ENCODE measurements around the gene GABBR2.

Gene GABBR2

DNA sequence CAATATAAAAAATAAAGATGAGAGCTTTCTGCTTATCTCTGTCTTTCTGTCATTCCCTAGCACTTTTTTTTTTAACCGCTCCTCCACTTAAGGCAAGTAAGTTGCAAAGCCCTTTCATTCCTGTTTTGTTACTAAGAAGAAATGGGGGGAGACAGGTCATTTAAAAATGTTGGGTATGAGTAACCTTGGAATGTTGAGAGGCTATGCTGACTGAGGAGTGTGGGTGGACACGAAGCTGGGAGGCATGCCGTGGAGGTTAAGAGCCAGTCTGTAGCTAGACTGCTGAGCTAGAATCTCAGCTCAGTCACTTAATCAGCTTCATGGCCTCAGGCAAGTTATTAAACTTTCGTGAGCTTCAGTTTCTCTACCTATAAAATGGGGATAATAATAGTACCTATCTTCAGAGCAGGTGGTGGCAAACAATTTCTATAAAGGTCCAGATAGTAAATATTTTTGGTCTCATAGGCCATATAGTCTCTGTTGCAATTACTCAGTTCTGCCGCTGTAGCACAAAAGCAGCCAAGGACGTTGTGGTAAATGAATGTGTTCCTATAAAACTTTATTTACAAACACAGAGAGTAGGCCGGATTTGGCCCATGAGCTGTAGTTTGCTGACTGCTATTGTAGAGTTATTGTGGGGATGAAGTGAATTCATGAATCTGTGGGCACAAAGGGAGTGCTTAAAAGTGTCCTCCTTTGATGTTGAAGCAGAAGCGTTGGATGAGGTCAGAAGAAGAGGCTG is 220.0 kb downstream of the GABBR2 start:
- H3K27ac ChIP-seq (ENCODE audit: low read length), result no peak overlapping the region
- no peak overlapping the region for H2AFZ ChIP-seq (ENCODE audit: low read depth, low read length)
- no peak overlapping the region for H3K4me2 ChIP-seq (ENCODE audit: low read length)

DNA sequence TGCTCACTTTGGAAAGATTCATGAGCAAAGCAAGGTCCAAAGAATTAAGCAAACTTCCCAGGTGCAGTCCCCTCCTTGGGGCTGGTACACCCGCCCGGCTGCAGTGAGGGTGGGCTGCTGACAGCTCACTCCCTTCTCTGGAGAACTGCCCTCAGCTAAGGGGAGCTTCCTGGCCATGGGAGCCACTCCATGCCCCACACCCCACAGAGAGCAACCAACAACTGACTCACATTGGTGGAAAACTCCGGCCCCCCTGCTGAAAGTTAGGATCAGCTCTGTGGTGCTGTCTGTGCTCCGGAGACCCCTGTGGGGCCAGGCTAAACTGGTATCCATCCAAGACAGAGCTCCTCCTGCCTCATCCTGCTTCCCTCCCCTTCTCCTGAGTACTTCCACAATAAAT is 223.0 kb downstream of the GABBR2 start:
- Histone ChIP-seq H3K9me3 (ENCODE audit: insufficient read depth, low read length) (no peaks in the 10 kb centered on the region), H3K27me3 (ENCODE audit: low read depth, low read length) (peaks cover 26% of the 10 kb centered on the region), H3K36me3 (replicated peaks; ENCODE audit: low read depth, low read length) (no peaks in the 10 kb centered on the region), H2AFZ (ENCODE audit: low read depth, low read length) (no peak overlapping the region), H3K9ac (ENCODE audit: low read length) (no peak overlapping the region), H3K79me2 (ENCODE audit: low read length) (no peaks in the 10 kb centered on the region), H3K4me2 (ENCODE audit: low read length) (no peak overlapping the region), H3K27ac (ENCODE audit: low read length) (no peak overlapping the region), H3K4me1 (ENCODE audit: low read length) (no peaks in the 10 kb centered on the region), H4K20me1 (ENCODE audit: insufficient read depth, low read length) (no peaks in the 10 kb centered on the region), H3K4me3 (ENCODE audit: low read length) (no peak overlapping the region)
- TF ChIP-seq, protein P1, sequence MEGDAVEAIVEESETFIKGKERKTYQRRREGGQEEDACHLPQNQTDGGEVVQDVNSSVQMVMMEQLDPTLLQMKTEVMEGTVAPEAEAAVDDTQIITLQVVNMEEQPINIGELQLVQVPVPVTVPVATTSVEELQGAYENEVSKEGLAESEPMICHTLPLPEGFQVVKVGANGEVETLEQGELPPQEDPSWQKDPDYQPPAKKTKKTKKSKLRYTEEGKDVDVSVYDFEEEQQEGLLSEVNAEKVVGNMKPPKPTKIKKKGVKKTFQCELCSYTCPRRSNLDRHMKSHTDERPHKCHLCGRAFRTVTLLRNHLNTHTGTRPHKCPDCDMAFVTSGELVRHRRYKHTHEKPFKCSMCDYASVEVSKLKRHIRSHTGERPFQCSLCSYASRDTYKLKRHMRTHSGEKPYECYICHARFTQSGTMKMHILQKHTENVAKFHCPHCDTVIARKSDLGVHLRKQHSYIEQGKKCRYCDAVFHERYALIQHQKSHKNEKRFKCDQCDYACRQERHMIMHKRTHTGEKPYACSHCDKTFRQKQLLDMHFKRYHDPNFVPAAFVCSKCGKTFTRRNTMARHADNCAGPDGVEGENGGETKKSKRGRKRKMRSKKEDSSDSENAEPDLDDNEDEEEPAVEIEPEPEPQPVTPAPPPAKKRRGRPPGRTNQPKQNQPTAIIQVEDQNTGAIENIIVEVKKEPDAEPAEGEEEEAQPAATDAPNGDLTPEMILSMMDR (IDR thresholded peaks at IDR 0.05; ENCODE audit: low read depth, low read length), result no peak
- no peak for TF ChIP-seq EZH2phosphoT487 (IDR thresholded peaks at IDR 0.05; ENCODE audit: low read depth)

More for the DNA sequence above, 220.0 kb downstream of the GABBR2 start:
- Histone ChIP-seq H3K36me3 (replicated peaks; ENCODE audit: low read depth, low read length) (no peaks in the 10 kb centered on the region), H3K9ac (ENCODE audit: low read length) (no peak overlapping the region), H3K4me3 (ENCODE audit: low read length) (no peak overlapping the region), H3K27me3 (ENCODE audit: low read depth, low read length) (peaks cover 32% of the 10 kb centered on the region), H3K79me2 (ENCODE audit: low read length) (no peaks in the 10 kb centered on the region), H3K4me1 (ENCODE audit: low read length) (no peaks in the 10 kb centered on the region), H3K9me3 (ENCODE audit: insufficient read depth, low read length) (no peaks in the 10 kb centered on the region), H4K20me1 (ENCODE audit: insufficient read depth, low read length) (no peaks in the 10 kb centered on the region)
- no peak for TF ChIP-seq EZH2phosphoT487 (IDR thresholded peaks at IDR 0.05; ENCODE audit: low read depth)
- TF ChIP-seq, protein P1 (IDR thresholded peaks at IDR 0.05; ENCODE audit: low read depth, low read length), result no peak

DNA sequence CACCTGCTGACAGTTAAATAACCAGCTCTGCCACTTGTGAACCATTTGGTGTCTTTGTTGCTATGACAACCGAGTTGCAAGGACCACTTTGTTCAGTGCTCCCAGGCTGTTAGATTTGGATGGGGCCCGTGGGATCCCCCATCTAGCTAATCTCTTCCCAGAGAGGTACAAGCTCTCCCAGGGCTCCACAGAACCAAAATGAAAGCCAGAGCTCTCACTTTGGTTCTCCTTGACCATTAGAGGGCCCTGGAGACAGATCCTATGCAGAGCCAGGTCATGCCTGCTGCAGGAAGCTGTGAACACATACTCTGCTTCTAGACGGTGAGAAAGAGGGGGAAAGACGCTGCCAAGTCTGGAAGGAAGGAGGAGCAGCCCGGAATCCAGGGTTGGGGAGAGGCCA is 224.6 kb downstream of the GABBR2 start:
- no peaks in the 10 kb centered on the region for H4K20me1 ChIP-seq (ENCODE audit: insufficient read depth, low read length)
- no peak overlapping the region for H3K9ac ChIP-seq (ENCODE audit: low read length)
- H3K4me2 ChIP-seq (ENCODE audit: low read length), result no peak overlapping the region
- no peak overlapping the region for H3K4me3 ChIP-seq (ENCODE audit: low read length)
- H3K9me3 ChIP-seq (ENCODE audit: insufficient read depth, low read length), result no peaks in the 10 kb centered on the region
- no peaks in the 10 kb centered on the region for H3K4me1 ChIP-seq (ENCODE audit: low read length)
- no peaks in the 10 kb centered on the region for H3K79me2 ChIP-seq (ENCODE audit: low read length)
- peaks cover 28% of the 10 kb centered on the region for H3K27me3 ChIP-seq (ENCODE audit: low read depth, low read length)
- H3K27ac ChIP-seq (ENCODE audit: low read length), result no peak overlapping the region
- TF ChIP-seq EZH2phosphoT487 (IDR thresholded peaks at IDR 0.05; ENCODE audit: low read depth), result no peak
- TF ChIP-seq, protein P1 (IDR thresholded peaks at IDR 0.05; ENCODE audit: low read depth, low read length), result no peak
- H2AFZ ChIP-seq (ENCODE audit: low read depth, low read length), result no peak overlapping the region
- H3K36me3 ChIP-seq (replicated peaks; ENCODE audit: low read depth, low read length), result no peaks in the 10 kb centered on the region

DNA sequence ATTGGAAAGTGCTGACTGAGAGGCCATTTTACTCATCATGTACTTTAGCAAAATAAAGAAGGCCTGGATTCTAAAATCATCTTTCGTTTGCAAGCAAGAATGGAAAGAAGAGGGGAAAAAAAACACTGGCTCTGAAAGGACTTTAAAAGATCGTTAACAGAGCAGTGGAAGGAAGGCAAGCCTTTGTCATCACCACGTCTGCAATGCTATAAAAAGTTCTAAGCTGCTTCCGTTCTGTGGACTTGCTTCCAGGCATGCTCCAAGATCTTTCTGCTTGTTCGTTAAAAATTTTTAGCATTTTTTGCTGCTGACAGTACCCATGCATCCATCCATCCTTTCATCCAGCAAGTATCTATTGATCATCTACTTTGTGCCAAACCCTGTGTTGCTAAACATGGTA is 226.5 kb downstream of the GABBR2 start:
- Histone ChIP-seq H3K4me2 (ENCODE audit: low read length) (no peak overlapping the region), H3K27ac (ENCODE audit: low read length) (no peak overlapping the region), H3K9ac (ENCODE audit: low read length) (no peak overlapping the region), H3K4me3 (ENCODE audit: low read length) (no peak overlapping the region), H3K36me3 (replicated peaks; ENCODE audit: low read depth, low read length) (no peaks in the 10 kb centered on the region), H3K27me3 (ENCODE audit: low read depth, low read length) (peaks cover 28% of the 10 kb centered on the region), H3K9me3 (ENCODE audit: insufficient read depth, low read length) (no peaks in the 10 kb centered on the region), H2AFZ (ENCODE audit: low read depth, low read length) (no peak overlapping the region), H4K20me1 (ENCODE audit: insufficient read depth, low read length) (no peaks in the 10 kb centered on the region), H3K4me1 (ENCODE audit: low read length) (no peaks in the 10 kb centered on the region), H3K79me2 (ENCODE audit: low read length) (no peaks in the 10 kb centered on the region)
- no peak for TF ChIP-seq EZH2phosphoT487 (IDR thresholded peaks at IDR 0.05; ENCODE audit: low read depth)
- TF ChIP-seq, protein P1 (IDR thresholded peaks at IDR 0.05; ENCODE audit: low read depth, low read length), result no peak

All from OCI-LY3 (cell line).